ENCODE results near the gene FBXO28.

GRCh38 chr1:224198572-224198971, 84.7 kb downstream of the FBXO28 start:
- no peak for TF ChIP-seq POLR2A (IDR thresholded peaks at IDR 0.05)
- TF ChIP-seq CTCF (IDR thresholded peaks at IDR 0.05), result no peak

Data from breast epithelium (tissue), 3 donors.